K562 (cell line): Measurements from ENCODE around the gene VHLL. TPM values are rescaled to one million over a fixed set of nuclear protein-coding genes. Genes with fewer than 3 reads are reported as not detected.
A peak's percentile ranks its signal among the peaks of the same experiment; 100 is the strongest.

Experiments
- ATAC-seq: fragments of 200-7000 bp; cut with Tn5 transposase; 3 replicates; pipeline ENCODE4 v1.9.1; 2020; ENCODE audit warnings: moderate library complexity
- BruUV-seq: library from RNA; stranded (reverse); fragments of 400-500 nt; replicated peaks from 2 replicates; lab custom pipeline; 2021; lab: Mats Ljungman, UMichigan
- CTCF ChIA-PET: fragments of 300-600 bp; formaldehyde crosslinking; extraction: SDS; loops from one replicate; lab custom pipeline; 2021; ENCODE audit warnings: low intra/inter-chr PET ratio; lab: Yijun Ruan, JAX
- POLR2A ChIA-PET: fragments of 300-600, 350-650 bp; sonication (Branson Sonifier 250); formaldehyde crosslinking; extraction: SDS; loops from one replicate; lab custom pipeline; 2021; ENCODE audit warnings: antibody characterized with exemption, inconsistent platforms; lab: Yijun Ruan, JAX
- DNase-seq, 4 experiments: peaks; one replicate each; pipeline versions ENCODE4 v3.0.0 to v3.0.0-alpha.2; 2011 to 2018; ENCODE audit warnings: low spot score in 3 of 4, mixed read lengths in 3 of 4; ENCODE audit errors: extremely low read depth in 1 of 4
- FAIRE-seq: peaks from 2 replicates; lab custom pipeline; 2011; peaks lifted over from hg19 to GRCh38; lab: Jason Lieb, UNC
- H2AFZ ChIP-seq: 2 replicates; pipeline ENCODE4 v1.6.0; 2011; ENCODE audit warnings: low read depth, low read length, control low read depth, inconsistent platforms
- H3K27ac ChIP-seq: fragments of 200-600 bp; 3 replicates; pipeline ENCODE4 v1.8.0; 2011; ENCODE audit warnings: low read depth, mild to moderate bottlenecking, control low read depth, inconsistent platforms, low read length, moderate library complexity, mixed read lengths; ENCODE audit errors: extremely low read depth
- H3K27me3 ChIP-seq, 2 experiments: fragments of 300-600 bp in 1 of 2; 2 replicates in 1 of 2; 3 replicates in 1 of 2; pipeline versions ENCODE4 v1.6.0 to v1.8.0; 2011; ENCODE audit warnings: inconsistent platforms in 2 of 2, low read length in 2 of 2, mild to moderate bottlenecking in 1 of 2, mixed read lengths in 1 of 2, moderate library complexity in 1 of 2; ENCODE audit not compliant: control insufficient read depth in 2 of 2, insufficient read depth in 2 of 2
- H3K36me3 ChIP-seq: fragments of 300-600 bp; 3 replicates; pipeline ENCODE4 v1.8.0; 2011; ENCODE audit warnings: mild to moderate bottlenecking, low read length, inconsistent platforms; ENCODE audit not compliant: control insufficient read depth, insufficient read depth
- H3K4me1 ChIP-seq, 2 experiments: fragments of 200-600 bp in 1 of 2; replicated peaks in 1 of 2; 2 replicates in 1 of 2; 3 replicates in 1 of 2; pipeline versions ENCODE4 v1.5.1 to v1.8.0; 2011; ENCODE audit warnings: inconsistent platforms in 2 of 2, low read length in 2 of 2, mild to moderate bottlenecking in 1 of 2, mixed read lengths in 1 of 2, moderate library complexity in 1 of 2; ENCODE audit not compliant: control insufficient read depth in 2 of 2, insufficient read depth in 2 of 2
- H3K4me2 ChIP-seq: 2 replicates; pipeline ENCODE4 v1.6.1; 2011; ENCODE audit warnings: low read length, control low read depth, inconsistent platforms, mixed read lengths; ENCODE audit not compliant: insufficient read depth
- H3K4me3 ChIP-seq: fragments of 200-600 bp; sonication (generic), shearing (Covaris generic); 2 replicates; pipeline ENCODE4 v1.5.1; 2016; ENCODE audit warnings: control low read depth, inconsistent platforms
- H3K79me2 ChIP-seq: fragments of 200-600 bp; 3 replicates; pipeline ENCODE4 v1.8.0; 2011; ENCODE audit warnings: low read length, inconsistent platforms; ENCODE audit not compliant: control insufficient read depth, insufficient read depth
- H3K9ac ChIP-seq, 2 experiments: 2 replicates each; pipeline versions ENCODE4 v1.6.0 to v1.6.1; 2011; ENCODE audit warnings: low read depth in 2 of 2, low read length in 2 of 2, control low read depth in 1 of 2, inconsistent platforms in 1 of 2, mild to moderate bottlenecking in 1 of 2, mixed read lengths in 1 of 2; ENCODE audit not compliant: insufficient read depth in 1 of 2
- H3K9me1 ChIP-seq: one replicate; pipeline ENCODE4 v1.6.0; 2011; ENCODE audit warnings: inconsistent platforms, mild to moderate bottlenecking, low read length, moderate library complexity; ENCODE audit not compliant: control insufficient read depth, insufficient read depth
- H3K9me3 ChIP-seq: replicated peaks from 2 replicates; pipeline ENCODE4 v1.5.1; 2011; ENCODE audit warnings: low read depth, low read length, inconsistent platforms; ENCODE audit not compliant: control insufficient read depth, insufficient read depth
- H4K20me1 ChIP-seq: replicated peaks from 2 replicates; pipeline ENCODE4 v1.6.1; 2011; ENCODE audit warnings: low read length, inconsistent platforms, mixed read lengths; ENCODE audit not compliant: control insufficient read depth, insufficient read depth
- ASH1L ChIP-seq: fragments of 450-650 bp; IDR thresholded peaks from 2 replicates; pipeline ENCODE4 v1.6.1; 2018; ENCODE audit warnings: borderline replicate concordance, mild to moderate bottlenecking, low read depth; ENCODE audit not compliant: partially characterized antibody
- CEBPB ChIP-seq: fragments of 450-650 bp; IDR thresholded peaks from 2 replicates; pipeline ENCODE4 v1.6.1; 2016; ENCODE audit warnings: missing genetic modification characterization, missing compliant biosample characterization
- FOXA1 ChIP-seq: fragments of 450-650 bp; IDR thresholded peaks from 2 replicates; pipeline ENCODE4 v1.6.1; 2016; ENCODE audit warnings: mild to moderate bottlenecking, borderline replicate concordance
- HDAC2 ChIP-seq: fragments of 450-650 bp; IDR thresholded peaks from 2 replicates; pipeline ENCODE4 v1.6.1; 2016; ENCODE audit warnings: mild to moderate bottlenecking
- HNRNPUL1 ChIP-seq: fragments of 200-400 bp; formaldehyde crosslinking; IDR thresholded peaks from 2 replicates; pipeline ENCODE4 v1.6.1; 2017; ENCODE audit warnings: low read length
- PML ChIP-seq: IDR thresholded peaks from 2 replicates; pipeline ENCODE4 v1.6.1; 2012; ENCODE audit warnings: low read length, inconsistent platforms
- YBX1 ChIP-seq: fragments of 450-650 bp; IDR thresholded peaks from 2 replicates; pipeline ENCODE4 v1.7.1; 2016; ENCODE audit warnings: mild to moderate bottlenecking
- ZNF175 ChIP-seq: fragments of 200-800 bp; sonication (Bioruptor generic); IDR thresholded peaks from 2 replicates; pipeline ENCODE4 v1.6.1; 2016; ENCODE audit warnings: low read depth, mild to moderate bottlenecking, missing genetic modification characterization, missing compliant biosample characterization
- ZNF274 ChIP-seq: IDR thresholded peaks from 2 replicates; pipeline ENCODE4 v1.6.1; 2011; ENCODE audit warnings: low read depth, mild to moderate bottlenecking, low read length, moderate library complexity, borderline replicate concordance
- WGBS: fragments of 100-300 bp; shearing (Covaris generic); methylation state at CpG from one replicate; pipeline ENCODE4 v1.1.6; 2016; ENCODE audit warnings: low coverage, mixed read lengths; ENCODE audit not compliant: insufficient coverage; ENCODE audit errors: missing lambda C conversion rate; 5-methylcytosine and 5-hydroxymethylcytosine counted together
- in situ Hi-C: fragments of 300-500 bp; cut with MboI; formaldehyde crosslinking; loops from 4 replicates; pipeline ENCODE4 v1.15.0; 2018; ENCODE audit warnings: inconsistent platforms, mixed read lengths
- intact Hi-C: fragments of 100-400 bp; cut with micrococcal nuclease; formaldehyde crosslinking; loops from 2 replicates; pipeline ENCODE4 v1.14.2; 2022
- polyA plus RNA-seq, 8 experiments: library from polyadenylated mRNA; depleted of rRNA in 4 of 8; stranded (reverse) in 5 of 8; unstranded in 3 of 8; fragments of >200 nt; fragmentation: Nextera tagmentation in 2 of 8; fragmentation: Illumina TruSeq in 1 of 8; extraction: Ambion mirVana in 2 of 8; extraction: Trizol in 1 of 8; gene quantifications; 2 replicates each; pipeline versions ENCODE4 v1.2.1 to v1.2.3, GENCODE V29; 2011 to 2014; ENCODE audit warnings: inconsistent platforms in 1 of 8, missing spikeins in 1 of 8
- total RNA-seq, 7 experiments: library from RNA; depleted of rRNA in 6 of 7; stranded (reverse); fragments of >200 nt in 6 of 7; fragmentation: Illumina TruSeq in 2 of 7; extraction: Trizol in 2 of 7; gene quantifications; 2 replicates each; pipeline versions ENCODE4 v1.2.1 to v1.2.3, GENCODE V29; 2011 to 2021; ENCODE audit warnings: low replicate concordance in 1 of 7

Gene VHLL
- total and polyA plus RNA-seq, 9 of the 15 experiments (the other 6 are each of a cell fraction or from before 2014, with no cell fraction given) = not detected

DNA sequence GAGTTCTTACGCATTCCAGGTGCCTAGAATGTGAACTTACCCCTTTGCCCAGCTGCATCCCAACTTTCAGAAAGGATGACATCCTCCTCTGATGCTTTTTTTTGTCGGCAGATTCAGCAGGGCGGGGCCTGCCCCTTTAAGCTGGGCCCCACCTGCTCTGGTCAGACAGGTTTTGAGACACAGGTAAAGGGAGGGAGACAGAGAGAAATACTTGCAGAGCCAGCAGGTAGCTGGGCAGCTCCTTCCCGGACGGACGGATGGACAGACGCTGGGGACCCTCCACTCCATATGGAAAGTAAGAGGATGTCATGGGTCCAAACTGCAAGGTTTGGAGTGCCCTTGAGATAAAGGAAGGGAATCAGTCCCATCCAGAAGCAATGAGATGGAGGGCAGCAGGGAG lies 15.0 kb downstream of the VHLL start, which contains the start of gene TMEM79:
Gene TMEM79, plus strand, starts transcription at position 214 of the 400 bp plus-strand sequence. CDS start 902 bp downstream, outside the sequence.
- POLR2A ChIA-PET = interaction anchor here (1.2 to 6.3 kb wide), 7 partner anchors 10 to 71 kb away, joined by 3 to 63 read pairs (median 6); partner anchors contain the start of genes GLMP, PMF1 and VHLL
- Histone ChIP-seq H3K4me1 (peaks cover 6 to 10% of the 10 kb centered on the region in 2 experiments; a peak in 4 of 5 replicates), H3K4me3 (peak within 1 kb of the TSS; percentile 97), H3K9ac (peak within 1 kb of the TSS; percentile 91 to 97), H3K27me3 (no peaks in the 10 kb centered on the region), H3K27ac (peak within 1 kb of the TSS; percentile 93), H3K79me2 (peaks cover 45% of the 10 kb centered on the region), H3K4me2 (peak within 1 kb of the TSS; percentile 100), H3K9me1 (no peaks in the 10 kb centered on the region), H2AFZ (peak within 1 kb of the TSS; percentile 97), H4K20me1 (peaks cover 11% of the 10 kb centered on the region; the same call in 1 of the 2 replicates), H3K9me3 (no peaks in the 10 kb centered on the region), H3K36me3 (peaks cover 35% of the 10 kb centered on the region)
- no TSS peak for BruUV-seq
- CTCF ChIA-PET = no interaction called here
- 81% methylated on average over 7 of the region's 7 CpGs for whole genome bisulfite sequencing
- DNase-seq = no peak
- in situ Hi-C loops = no loop called here
- no peak for TF ChIP-seq HDAC2
- TF ChIP-seq CEBPB (tag) = no peak
- TF ChIP-seq FOXA1 = no peak
- TF ChIP-seq PML = no peak
- TF ChIP-seq ZNF175 (CRISPR knock-in tag) = no peak
- no peak for TF ChIP-seq ASH1L
- no peak for TF ChIP-seq ZNF274
- no peak for TF ChIP-seq HNRNPUL1
- TF ChIP-seq YBX1 = no peak
- intact Hi-C loops = no loop called here
- FAIRE-seq = no peak
- no peak for ATAC-seq
